GM18520 (cell line): ENCODE data around the gene PTPRD.
A peak's percentile ranks its signal among the peaks of the same experiment; 100 is the strongest.

Experiments used
- ATAC-seq: cut with Tn5 transposase; IDR thresholded peaks from one replicate; pipeline ENCODE4 v1.9.1; 2021; ENCODE audit not compliant: unreplicated experiment

PTPRD gene

DNA sequence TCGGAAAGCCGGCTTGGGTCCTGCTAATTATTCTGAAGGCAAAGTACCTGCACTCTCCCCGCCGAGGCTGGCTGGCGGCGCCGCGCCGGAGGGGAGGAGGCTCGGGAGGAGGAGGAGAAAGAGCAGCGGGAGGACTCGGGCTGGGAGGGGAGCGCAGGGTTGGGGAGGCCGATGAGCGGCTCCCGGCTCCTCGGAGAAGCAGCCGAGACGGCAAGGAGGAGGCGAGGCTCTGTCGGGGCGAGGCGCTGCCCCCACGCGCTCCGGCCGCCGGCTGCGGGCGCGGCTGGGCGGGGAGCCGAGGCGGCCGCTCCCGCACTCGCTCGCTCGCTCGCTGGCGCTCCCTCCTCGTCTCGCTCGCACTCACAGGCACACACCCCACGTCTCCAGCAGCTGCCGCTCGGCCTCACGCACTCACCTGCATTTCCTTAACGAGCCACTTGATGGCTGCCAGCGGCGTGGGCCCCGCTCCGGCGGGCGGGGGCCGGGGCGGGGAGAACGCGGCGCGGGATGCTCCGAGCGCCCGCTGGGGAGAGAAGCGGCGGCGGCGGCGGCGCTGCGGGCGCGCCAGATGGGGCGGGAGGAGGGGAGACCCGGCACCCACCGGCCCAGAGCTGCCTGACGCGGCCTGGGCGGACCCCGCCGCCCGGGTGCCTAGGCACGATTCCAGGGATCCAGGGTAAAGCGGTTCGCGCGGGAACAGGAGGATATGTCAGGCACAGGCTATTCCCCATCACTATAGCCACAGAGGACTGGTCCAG lies at the start of gene PTPRD:
Gene PTPRD, minus strand, starts transcription at position 362 of the 758 bp plus-strand sequence.
- peak; percentile 97 for ATAC-seq

DNA sequence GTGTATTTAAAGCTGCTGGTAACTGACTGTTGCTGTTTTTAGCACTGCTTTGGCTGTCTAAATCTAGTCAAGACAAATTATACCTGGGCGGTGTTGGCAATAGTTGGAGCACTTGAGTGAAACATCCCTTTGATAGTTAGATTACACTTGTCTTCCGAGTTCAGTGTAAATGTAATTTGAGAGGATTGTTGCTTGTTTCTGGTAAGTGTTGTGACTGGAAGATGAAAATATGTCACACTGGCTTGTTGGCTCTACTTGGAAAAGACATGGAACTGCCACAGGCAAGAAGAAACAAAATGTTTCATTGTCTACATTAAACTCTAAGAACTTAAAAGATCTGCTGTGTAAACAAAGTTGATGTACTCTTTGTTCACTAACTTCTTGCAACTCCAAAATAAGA lies 49.2 kb upstream of the PTPRD start:
- ATAC-seq, result no peak

DNA sequence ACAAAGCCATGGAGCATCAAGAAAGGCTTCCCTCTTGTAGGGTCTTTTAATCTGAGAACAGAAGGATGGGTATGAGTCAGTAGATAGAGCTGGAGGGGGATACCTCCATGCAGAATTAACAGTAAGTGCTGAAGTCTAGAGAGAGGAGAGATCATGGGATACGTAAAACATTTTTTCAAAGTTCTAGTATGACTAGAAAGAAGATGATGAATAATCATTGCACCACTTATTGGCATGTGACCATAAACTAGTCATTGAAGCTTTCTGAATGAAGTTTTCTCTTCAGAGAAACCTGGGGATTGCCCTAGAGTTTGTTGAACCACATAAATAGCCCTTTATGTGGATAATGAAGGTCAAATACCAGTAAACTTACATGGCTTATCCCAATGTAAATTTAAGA lies 48.6 kb upstream of the PTPRD start:
- ATAC-seq, result no peak

DNA sequence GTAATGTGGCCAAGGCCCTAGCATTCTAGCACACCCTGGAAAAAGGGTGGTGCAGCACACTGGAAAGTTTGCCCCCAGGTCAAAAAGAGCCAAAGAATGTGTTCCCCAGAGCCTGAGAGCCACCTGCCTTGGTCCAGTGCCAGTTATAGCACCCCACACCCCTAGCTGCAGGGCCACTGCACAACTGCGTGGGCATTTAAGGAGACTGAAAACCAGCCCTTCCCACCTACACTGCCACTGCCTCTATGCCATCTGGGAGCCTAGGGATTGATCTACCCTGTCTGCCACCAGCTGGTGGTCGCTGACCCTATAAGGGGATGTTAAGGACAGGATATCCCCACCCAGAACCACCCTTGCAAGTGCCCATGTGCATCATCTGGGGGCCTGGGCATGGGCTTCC lies 38.2 kb upstream of the PTPRD start:
- ATAC-seq, result no peak

DNA sequence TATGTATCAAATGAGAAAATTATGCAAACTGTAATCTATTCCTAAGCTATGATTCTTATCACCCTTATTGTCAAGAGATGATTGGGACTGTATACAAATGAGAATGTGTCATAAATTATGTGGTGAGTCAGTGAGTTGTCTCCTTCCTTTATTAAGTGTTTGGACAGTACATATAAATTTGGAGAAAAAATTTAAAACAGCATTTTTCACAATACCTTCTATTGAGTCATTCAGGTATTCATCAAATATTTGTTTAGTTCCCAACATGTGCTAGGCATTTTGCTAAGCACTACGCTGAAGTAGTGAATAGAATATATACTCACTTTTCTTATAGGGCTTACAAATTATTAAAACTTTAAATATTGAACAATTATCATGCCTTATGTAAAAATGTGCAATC lies 36.3 kb upstream of the PTPRD start:
- ATAC-seq, result no peak

DNA sequence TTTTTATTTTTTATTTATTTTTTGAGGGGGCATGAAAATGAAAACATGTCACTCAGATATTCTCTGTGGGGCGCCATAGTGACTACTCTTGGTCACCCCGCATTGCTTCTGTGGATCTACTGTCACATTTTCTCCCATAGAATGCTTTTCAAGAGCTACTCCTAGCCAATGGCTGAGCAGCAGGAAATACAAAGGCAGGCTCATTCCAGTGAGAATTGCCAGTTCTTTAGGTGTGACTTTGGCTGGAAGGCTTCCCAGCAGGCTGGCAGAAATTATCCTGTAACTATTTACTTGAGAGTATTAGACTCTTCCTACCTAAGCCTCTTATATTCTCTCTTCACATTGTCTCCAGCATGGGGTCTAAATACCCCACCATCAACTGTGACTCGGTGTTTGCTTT lies 21.0 kb upstream of the PTPRD start:
- ATAC-seq, result no peak

DNA sequence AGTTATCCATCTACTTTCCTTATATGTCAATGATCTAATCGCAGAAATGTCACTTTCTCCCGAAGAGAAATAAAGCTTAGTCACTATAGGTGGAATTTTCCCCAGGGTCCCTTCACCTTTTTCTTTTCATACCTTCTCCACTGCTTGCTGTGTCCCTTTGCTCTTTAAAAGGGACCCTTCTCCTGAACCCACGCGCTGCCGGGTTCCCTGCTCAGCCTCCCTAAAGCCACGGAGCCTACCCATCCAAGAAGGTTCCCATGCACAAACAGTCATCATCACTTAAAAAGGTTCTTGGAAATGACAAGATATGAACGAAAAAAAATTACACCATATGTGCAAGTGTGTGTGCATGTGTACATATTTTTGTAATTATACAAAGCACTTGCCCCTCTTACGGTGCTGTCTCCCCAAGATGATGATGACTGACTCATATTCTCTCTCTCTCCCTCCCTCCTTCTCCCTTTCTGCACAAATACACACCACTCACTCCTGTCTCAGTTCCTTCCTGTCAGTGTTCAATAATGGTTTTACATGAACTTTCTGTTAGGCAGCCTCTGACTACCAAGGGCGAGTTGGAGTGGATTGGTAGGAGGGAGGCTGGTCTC lies 1.5 kb upstream of the PTPRD start:
- ATAC-seq, result no peak

DNA sequence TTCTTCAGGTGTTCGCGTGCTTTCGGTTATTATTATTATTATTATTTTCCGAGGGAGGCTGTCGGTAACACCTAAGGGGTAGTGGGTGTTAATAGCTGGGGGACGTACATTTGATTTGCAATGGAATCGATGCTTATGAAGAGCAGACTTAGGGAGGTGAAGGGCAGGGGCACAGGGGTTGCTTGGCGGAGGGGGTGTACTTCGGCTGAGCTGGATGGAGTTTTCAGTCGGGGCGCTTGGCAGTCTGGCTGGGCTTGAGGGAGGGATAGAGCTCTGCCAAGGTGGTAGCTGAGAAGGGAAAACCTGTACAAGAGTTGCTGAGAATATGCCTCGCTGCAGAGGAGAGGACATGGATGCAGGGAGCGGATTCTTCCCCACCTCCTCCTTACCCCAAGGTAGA lies 617 bp upstream of the PTPRD start:
- ATAC-seq, result no peak

DNA sequence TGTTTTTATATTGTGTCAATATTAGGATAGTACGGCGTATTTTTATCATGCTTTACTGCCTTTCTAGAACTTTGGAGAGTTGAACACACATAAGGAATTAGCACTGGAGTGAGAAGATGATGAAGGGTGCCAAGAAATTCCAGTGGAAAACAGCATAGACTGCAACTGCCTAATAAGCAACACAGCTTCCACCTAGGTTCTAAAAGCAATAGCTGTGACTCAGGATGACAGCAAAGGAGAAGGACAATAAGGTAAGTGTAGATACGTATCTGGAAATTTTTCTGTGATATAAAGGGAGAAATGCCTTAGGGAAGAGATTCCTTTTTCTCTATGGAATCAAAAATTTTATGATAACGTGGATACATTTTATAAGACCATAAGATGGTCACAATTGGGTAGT lies 7.4 kb downstream of the PTPRD start:
- no peak for ATAC-seq

DNA sequence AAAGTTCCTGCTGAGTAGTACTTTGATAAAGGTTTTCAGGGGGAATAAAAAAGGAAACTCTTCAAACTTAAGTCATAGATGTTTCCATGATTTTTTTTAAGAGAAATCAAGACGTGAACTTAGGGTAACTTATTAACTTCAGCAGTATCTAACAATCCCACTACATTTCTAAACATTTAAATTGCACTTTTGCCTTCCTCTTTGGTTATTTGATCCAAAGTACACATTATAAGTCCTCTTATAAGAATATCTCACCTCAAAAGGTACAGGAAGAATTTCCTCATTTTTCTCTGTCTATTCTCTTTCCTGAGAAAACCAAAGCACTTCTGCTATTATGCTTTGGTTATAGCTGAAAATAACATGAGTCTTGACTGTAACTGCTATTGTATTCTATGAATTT lies 7.9 kb downstream of the PTPRD start:
- no peak for ATAC-seq

DNA sequence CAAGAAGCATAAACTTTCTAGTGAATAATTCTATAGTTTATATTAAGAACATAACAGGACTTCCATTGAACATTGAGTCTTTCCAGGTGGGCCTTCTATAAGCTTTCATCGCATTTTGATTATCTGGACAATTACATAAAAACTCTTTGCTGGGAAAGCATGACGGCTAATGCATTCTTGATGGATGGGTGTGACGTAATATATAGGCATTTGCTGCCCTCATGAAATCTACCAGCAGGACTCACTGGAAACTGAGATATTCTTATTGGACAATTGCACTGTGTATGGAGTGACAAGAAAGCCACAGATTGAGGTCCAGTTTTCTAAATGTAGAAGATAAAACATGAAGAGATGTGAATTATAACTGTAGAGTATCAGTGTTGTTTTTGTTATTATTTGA lies 15.0 kb downstream of the PTPRD start:
- no peak for ATAC-seq

DNA sequence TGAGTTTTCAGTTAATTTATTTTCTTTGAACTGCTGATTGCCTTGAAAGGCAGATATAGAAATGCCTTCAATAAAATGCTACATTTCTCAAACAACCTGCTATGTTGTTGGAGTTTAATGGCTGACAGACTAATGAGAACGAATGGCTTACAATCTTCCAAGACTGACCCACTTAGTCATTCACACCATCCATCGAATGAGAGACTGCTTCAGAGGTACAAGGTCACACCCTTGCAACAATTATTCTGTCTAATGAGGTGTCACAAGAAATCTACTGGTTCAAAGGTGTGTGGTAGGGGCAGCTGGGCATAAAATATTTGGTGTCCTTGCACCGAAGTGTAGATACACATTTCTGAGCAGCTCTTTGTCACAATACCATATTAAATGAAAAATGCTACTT lies 18.3 kb downstream of the PTPRD start:
- ATAC-seq, result no peak

DNA sequence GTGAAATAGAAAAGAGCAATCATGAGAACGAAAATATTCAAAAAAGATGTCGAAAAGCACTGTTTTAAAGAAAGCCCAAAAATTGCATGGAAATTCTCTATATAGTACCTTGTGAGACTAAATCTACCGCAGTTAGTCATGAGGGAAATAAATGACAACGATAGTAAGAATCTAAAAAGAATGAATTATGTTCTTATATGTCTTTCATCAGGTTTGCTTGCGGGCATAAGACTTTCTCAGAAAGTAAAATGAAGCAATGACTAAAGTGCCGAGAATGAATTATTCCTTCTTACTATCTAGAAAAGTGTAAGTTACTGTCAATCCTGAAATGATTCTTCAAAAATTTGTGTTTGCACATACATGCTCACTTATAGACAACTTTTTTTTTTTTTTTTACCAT lies 26.4 kb downstream of the PTPRD start:
- ATAC-seq, result no peak

DNA sequence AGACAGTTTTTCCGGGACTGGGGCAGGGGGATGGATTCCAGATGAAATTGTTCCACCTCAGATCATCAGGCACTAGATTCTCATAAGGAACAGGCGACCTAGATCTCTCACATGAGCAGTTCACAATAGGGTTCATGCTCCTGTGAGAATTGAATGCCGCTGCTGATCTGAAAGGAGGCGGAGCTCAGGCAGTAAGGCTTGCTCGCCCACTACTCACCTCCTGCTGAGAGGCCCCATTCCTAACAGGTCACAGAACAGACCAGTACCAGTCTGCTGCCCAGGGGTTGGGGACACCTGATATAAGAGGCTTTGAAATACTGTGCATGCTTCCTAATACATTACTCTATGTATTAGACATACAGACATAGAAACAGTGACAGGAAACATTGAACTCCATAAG lies 41.1 kb downstream of the PTPRD start:
- ATAC-seq, result no peak

DNA sequence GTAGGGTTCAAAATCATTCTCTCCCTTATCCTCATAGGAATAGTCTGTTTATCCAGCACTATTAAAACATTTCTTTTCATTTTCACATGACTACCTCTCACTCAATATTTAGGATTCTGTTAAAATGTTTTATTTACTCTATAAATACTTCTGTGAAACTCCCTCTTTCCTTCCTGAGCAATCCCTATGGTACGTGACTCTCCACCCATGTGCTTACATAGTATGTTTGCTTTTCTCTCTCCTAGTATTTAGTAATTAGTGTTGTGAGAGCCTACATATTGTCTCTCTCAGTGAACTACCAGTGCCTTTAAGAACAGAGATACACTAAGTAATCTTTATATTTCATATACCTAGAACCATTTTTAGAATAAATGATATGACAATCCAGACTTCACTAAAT lies 46.0 kb downstream of the PTPRD start:
- ATAC-seq, result no peak

DNA sequence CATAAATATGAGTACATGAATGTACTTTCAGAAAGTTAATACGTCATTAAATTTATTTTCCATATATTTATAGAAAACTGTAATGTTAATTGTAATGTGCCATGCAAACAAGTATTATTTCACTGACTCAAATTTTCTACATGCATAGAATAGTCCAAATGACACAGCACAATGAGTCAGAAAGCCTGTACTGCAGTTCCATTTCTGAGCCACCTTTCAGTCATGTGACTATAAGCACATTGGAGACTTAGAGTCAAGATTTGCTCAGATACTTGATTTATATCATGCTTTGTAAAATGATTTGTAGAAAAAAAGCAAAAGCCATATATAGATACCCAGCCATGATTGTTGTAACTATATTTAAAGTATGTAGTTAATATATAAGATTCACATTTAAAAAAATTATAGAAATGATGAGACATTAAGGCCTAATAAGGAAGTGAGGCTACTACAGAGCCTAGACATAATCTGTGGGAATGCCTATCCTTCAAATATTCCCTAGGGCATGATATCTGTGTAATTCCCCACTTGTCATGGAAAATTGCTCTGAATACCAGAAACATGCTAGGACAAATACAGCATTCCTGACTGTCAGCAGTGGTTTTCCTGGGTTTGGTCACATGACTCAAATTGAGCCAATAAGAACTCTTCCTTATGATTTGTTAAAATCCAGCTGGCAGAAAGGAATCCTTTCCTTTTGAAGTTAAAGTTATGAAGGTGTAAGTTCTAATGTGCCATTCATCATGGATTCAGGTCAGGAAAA lies 50.0 kb downstream of the PTPRD start:
- no peak for ATAC-seq

DNA sequence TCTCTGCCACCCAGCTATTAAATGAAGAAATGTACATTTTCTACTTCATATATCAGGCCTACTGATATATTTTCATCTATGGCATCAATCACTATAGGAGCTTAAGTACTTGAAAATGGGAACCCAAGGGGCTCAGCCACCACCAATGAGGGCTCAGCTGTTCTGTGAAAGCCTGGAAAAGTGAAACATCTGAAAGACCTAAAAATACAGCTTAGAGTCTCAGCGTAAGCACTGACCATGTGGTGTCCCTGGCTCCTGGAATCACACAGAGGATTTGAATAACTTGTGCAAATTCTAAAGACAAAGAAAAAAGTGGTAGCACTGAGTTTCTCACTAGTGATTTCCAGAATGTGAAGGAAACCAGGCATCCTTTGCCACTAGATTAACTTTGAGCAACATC lies 64.5 kb downstream of the PTPRD start:
- ATAC-seq, result no peak

DNA sequence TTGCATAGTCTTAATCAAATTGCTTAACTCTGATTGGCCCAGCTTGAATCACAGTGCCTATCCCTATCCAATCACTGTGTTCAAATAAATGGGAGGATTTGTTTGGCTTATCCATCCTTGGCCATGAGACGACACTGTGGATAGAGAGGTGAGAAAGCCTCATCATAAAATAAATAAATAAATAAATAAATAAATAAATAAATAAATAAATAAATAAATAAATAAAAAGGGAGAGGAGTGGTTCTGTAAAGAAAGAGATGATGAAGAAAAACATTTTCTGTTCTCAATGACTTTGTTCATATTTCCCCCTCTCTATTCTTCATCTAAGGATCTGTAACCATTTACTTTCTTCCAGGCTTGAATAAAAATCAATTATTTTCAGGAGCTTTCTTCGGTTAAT lies 74.7 kb downstream of the PTPRD start:
- ATAC-seq, result no peak

DNA sequence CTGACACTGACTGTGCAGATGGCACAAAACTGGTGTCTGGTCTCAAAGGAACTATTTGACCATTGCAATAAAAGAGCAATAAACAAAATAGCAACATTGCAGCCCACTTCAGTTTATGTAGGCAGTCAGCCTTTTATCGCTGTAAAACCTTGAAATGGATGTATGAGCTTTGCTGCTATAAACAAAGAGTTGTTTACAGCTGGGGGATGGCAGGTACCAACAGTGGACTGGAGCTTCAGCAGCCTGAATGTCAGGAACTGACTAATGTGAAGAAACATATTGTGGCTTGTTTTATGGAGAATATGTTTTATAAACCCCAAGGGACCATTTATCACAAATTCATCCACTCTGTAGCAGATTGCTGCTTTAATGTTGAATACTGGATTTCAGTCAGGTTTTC lies 78.0 kb downstream of the PTPRD start:
- ATAC-seq, result no peak

DNA sequence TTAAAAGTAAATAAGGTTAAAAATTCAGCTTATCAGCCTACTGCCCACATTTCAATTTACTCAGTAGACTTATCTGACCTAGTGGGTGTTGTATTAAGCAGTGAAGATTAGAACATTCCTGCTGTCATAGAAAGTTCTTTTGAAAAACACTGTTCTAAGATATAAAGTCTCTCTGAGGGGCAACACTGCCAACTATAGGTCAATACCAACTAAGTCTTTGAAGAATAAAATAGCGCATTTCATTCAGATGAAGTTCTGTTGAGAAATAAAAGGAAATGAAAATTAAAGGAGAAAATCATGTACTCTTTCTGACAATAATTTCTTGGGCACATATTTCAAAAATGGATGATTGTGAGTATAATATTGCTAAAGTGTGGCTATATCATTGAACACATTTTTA lies 86.8 kb downstream of the PTPRD start:
- no peak for ATAC-seq

DNA sequence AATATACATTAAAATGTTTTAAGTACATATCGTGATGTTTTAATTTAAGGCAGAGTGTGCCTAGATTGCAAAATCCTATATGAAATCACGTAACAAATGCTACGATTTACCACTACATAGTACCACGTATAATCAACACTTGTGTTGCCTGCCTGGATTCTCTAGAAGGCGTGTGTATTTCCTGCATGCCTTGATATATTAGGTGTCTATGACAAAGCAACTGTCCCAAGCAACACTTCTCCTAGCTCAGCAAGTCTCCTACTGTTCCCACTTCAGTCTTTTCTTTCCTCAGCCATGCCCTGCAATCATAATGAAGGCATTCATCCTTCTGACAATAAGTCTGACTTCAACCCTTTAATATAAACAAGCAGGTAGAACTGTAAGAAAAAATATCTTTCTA lies 89.6 kb downstream of the PTPRD start:
- no peak for ATAC-seq

DNA sequence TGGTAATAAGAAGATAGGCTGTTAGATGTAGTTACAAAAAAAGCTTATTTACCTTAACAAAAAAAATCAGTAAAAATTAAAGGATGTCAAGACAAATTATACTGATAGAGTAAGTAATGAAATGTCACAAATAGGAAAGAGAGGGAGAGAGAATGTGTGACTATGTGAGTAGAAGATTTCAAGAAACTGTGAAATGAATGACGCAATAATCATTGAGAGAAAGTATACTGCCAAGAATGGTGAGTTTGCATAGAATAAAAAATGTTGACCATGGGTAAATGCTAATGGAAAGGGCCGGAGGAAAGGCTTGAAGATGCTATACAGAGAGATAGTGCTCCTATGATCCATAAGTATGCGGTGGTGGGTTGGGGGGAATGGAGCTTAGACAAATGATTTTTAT lies 100.7 kb downstream of the PTPRD start:
- ATAC-seq, result no peak
